Renal cortical epithelial cell (primary cell): ENCODE measurements around the gene APOBEC3B. TPM values are rescaled to one million over a fixed set of nuclear protein-coding genes. Genes with fewer than 3 reads are reported as not detected.
A peak's percentile ranks its signal among the peaks of the same experiment; 100 is the strongest.
"Not testable (repeated sequence)": the region's sequence is repeated elsewhere in the genome, so short reads cannot be mapped to it uniquely, and the experiment has no call there.

ENCODE experiments used
- DNase-seq: peaks from one replicate; pipeline ENCODE4 v3.0.0-alpha.2; 2011; ENCODE audit warnings: low read depth
- total RNA-seq: library from RNA; depleted of rRNA; stranded (reverse); fragments of >200 nt; gene quantifications from 2 replicates; pipeline ENCODE4 v1.2.3, GENCODE V29; 2014

The APOBEC3B gene
- total RNA-seq, 1 donor from 2014 or later, result 0.15 TPM

- not testable (repeated sequence) for DNase-seq
Observed at GRCh38 chr22:39031434-39032295, 49.5 kb downstream of the APOBEC3B start.

- DNase-seq, result not testable (repeated sequence)
Observed at GRCh38 chr22:39037071-39037470, 54.9 kb downstream of the APOBEC3B start.

GRCh38 chr22:39039306-39040126 is 57.4 kb downstream of the APOBEC3B start:
- DNase-seq, result no peak

- not testable (repeated sequence) for DNase-seq
Observed at GRCh38 chr22:39040155-39040537, 58.0 kb downstream of the APOBEC3B start.

GRCh38 chr22:39040538-39041296 is 58.6 kb downstream of the APOBEC3B start, which contains the start of gene APOBEC3F:
TSS of gene APOBEC3F (plus strand) at chr22:39040864. CDS start at chr22:39040961, 97 bp downstream.
- peak; percentile 44 for DNase-seq

GRCh38 chr22:39041908-39042307 is 59.8 kb downstream of the APOBEC3B start:
- DNase-seq, result no peak

Other genes starting within 250 kb of the APOBEC3B start
- 101 and 117 TPM in 2 replicates for gene SUN2, start 226.3 kb upstream of the APOBEC3B start, total RNA-seq
- 18.2 and 33.5 TPM in 2 replicates for gene DNAL4, start 188.2 kb upstream of the APOBEC3B start, total RNA-seq
- 0.87 and 24.7 TPM in 2 replicates for gene NPTXR, start 138.3 kb upstream of the APOBEC3B start, total RNA-seq
- 28.3 and 62.7 TPM in 2 replicates for gene CBX6, start 110.1 kb upstream of the APOBEC3B start, total RNA-seq
- gene APOBEC3A, start 24.7 kb upstream of the APOBEC3B start, total RNA-seq, result 2.1 TPM in 1 of 2 replicates, not detected in the other
- 8.0 TPM in 2 replicates for gene APOBEC3C, start 31.9 kb downstream of the APOBEC3B start, total RNA-seq
- gene APOBEC3D, start 38.8 kb downstream of the APOBEC3B start, total RNA-seq, result 0.17 and 0.55 TPM in 2 replicates
- 4.2 and 4.7 TPM in 2 replicates for gene APOBEC3F, start 58.5 kb downstream of the APOBEC3B start, total RNA-seq
- 4.0 and 9.7 TPM in 2 replicates for gene APOBEC3G, start 94.9 kb downstream of the APOBEC3B start, total RNA-seq
- 0.65 and 0.87 TPM in 2 replicates for gene APOBEC3H, start 114.9 kb downstream of the APOBEC3B start, total RNA-seq
- 1.7 and 5.7 TPM in 2 replicates for gene CBX7, start 170.3 kb downstream of the APOBEC3B start, total RNA-seq